OCI-M1 (cell line): ENCODE data around the gene COQ10B.

Source experiments
- DNase-seq: peaks from one replicate; lab custom pipeline; 2025; lab: John Stamatoyannopoulos, UW

The COQ10B gene

GRCh38 chr2:197453123-197453913, at the start of gene COQ10B:
COQ10B (plus strand) TSS chr2:197453552; CDS start chr2:197453561, 9 bp downstream.
- DNase-seq: peak; percentile 99

DNA sequence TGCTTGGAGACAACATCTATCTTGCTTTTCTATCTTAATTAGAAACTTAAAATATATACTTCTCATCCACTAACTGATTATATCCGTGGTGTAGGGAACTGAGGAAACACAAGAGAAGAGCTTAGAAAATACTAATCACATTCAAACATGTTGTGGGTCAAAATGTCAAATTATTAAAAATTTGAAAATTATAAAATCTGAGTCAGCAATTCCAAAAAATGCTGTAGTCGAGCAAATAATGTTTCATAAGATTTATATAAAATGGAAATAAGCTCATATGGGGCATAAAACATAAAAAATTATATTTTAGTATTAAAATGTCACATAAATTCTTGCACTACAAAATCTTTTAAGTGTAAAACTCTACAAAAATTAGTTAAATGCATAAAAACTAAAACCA, 47.8 kb upstream of the COQ10B start:
- DNase-seq: no peak

DNA sequence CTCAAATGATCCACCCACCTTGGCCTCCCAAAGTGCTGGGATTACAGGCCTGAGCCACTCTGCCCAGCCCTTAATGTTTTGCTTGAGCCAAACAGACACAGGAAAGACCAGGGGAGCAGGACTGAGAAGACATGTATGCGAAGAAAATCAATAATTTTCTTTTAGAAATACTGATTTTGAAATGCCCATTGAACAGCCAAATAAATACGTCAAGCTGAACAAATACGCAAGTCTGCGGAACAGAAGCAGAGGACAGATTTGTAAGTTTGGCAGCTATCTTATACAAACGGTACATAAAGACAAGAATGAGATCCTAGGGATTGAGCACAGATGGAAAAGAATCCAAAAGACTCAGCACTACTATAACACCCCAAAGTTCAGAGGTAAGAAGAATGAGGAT, 39.3 kb upstream of the COQ10B start:
- no peak for DNase-seq

DNA sequence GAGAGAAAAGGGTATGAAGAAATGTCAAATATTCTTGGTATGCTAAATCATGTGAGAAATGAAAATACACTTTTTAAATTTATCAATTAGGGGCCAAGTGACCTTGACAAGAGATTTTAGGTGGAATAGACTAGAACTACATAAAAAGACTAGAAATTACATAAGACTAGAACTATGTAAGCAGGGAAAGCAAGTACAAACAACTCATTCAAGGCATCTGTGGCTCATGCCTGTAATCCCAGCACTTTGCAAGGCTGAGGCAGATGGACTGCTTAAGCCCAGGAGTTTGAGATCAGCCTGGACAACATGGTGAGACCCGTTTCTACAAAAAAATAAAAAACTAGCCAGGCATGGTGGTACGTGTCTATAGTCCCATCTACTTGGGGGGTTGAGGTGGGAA, 38.8 kb upstream of the COQ10B start:
- no peak for DNase-seq

DNA sequence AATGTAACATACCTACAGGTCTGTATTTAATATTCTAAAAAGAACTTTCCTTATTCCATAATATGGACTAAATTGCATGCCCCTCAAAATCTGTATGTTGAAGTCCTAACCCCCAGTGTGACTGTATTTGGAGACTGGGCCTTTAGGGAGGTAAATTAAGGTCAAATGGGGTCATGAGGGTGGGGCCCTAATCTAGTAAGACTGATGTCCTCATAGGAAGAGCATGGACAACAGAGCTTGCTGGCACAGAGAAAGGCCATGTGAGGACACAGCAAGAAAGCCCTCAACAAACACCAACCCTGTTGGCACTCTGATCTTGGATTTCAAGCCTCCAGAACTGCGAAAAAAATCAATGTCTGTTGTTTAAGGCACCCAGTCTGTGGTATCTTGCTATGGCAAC, 37.1 kb upstream of the COQ10B start:
- DNase-seq: no peak

DNA sequence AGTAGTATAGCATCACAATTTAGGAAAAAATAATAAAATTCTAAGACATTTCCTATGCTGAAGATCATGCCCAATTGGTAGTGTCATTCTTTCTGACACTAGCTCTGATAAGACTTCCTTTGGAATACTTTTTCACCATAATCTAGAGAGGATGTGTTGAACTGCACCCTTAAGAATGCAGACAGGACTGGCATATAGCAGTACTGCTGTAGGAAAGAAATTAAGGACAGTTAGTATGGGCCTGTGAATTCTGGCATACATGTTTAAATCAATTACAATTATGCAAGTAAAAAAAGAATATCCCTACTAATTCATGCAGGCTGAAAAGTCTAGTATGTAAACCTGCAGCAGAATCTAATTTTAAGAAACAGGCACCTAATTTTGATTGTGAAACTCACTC, 33.9 kb upstream of the COQ10B start:
- no peak for DNase-seq

DNA sequence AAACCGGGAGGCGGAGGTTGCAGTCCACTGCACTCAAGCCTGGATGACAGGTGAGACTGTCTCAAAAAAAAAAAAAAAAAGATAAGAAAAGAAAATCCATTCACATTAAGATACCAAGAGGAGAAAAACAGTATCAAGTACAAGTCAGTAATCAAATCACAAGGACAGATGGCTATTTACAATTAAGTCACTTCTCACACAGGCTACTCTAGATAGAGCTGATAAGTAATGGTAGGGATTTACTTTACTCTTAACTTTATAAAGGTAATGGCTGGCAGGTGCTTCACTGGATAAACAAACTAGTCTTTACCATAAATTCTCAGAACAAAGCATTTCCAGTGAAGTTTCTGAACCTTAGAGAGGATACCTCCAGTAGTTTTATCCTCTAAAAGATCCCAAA, 30.0 kb upstream of the COQ10B start:
- DNase-seq: no peak

GRCh38 chr2:197425550-197425949, 27.8 kb upstream of the COQ10B start:
- no peak for DNase-seq

DNA sequence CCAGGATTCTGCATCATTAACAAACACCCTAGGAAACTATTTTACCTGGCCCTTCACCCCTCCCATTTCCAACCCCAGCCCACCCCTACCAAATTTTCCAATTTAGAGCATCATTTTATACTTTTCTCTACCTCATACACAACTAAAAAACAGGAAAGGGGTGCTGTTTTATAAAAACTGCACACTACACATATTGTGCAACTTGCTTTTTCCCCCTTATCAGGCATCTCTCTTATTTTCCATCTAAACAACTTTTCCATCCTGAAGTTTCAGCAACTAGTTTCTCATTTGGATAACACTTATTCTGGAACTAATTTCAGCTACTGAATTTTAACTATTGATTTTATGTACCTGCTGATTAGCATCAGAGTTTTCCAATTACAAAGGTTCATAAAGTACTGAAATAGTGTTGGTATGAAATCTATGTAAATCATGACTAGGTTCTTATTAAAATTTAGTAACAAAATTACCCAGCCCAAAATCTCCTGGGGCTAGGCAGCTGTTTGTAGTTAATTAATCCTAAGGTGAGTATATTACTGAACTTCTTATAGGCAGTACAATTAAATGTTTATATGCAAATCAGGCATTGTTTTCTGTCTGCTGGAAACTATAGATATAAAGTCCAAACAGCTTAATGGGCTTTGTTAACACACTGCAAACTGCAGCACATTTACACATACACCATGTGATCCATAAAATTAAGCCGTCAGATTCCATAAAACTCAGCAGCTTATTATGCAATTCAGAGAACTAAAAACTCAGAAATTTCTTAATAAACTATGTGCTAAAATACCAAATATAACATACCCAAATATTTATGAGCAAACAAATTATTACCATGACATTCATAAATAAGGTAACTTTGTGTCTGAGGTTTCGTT, 26.4 kb upstream of the COQ10B start:
- peak; percentile 18 for DNase-seq

GRCh38 chr2:197427986-197428385, 25.4 kb upstream of the COQ10B start:
- DNase-seq: no peak

- DNase-seq: no peak
Observed at GRCh38 chr2:197431858-197432257, 21.5 kb upstream of the COQ10B start.

- peak; percentile 18 for DNase-seq
Observed at GRCh38 chr2:197432527-197432926, 20.8 kb upstream of the COQ10B start.

- peak; percentile 49 for DNase-seq
Observed at GRCh38 chr2:197433780-197434438, 19.4 kb upstream of the COQ10B start.

DNA sequence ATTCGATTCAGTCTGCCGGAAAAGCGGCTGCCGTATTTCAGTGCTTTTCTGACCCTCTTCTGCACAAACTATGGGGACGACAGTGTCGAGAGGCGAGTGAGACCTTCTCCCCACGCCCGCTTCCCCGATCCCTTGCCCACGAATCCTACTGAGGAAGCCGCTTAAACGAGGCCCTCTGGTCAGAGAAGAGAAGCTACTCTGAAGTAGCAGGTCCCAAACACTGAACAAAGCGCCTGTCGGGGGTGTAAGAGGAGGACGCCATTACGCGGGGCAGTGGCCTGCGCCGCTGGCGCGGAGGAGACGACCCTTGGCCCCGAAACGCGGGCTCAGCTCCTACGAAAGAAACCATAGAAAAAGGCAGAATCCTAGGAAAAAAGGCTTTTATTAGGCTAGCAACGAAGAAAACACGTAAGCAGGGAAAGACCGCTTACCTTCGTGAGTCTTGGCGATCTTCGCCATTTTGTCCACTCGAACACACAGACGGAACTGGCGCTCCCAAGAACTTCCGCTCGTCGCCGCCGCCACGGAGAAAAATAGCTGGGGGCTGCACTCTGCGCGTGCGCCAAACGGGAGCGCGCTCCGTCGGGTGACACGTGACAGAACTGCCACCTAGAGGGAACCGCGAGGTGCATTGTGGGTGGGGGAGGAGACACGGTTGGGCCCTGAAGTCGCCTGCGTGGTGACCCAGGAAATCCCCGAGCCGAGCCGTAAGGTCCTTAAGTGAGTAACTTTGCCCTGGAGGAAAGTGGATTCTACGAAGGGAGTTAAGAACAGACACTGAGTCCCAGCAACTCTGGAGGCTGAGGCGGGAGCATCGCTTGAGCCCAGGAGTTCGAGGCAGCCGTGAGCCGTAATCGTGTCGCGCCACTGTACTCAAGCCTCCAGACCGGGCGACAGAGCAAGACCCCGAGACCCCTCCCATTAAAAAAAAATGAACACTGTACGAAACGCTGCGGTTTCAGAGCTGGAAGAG, 18.5 kb upstream of the COQ10B start, which contains the start of gene SF3B1:
SF3B1 (minus strand) TSS at position 488 of the 973 bp plus-strand sequence; CDS start at position 459, 29 bp downstream.
- DNase-seq: peak; percentile 99

- DNase-seq: peak; percentile 62
Observed at GRCh38 chr2:197435598-197436420, 17.5 kb upstream of the COQ10B start.

DNA sequence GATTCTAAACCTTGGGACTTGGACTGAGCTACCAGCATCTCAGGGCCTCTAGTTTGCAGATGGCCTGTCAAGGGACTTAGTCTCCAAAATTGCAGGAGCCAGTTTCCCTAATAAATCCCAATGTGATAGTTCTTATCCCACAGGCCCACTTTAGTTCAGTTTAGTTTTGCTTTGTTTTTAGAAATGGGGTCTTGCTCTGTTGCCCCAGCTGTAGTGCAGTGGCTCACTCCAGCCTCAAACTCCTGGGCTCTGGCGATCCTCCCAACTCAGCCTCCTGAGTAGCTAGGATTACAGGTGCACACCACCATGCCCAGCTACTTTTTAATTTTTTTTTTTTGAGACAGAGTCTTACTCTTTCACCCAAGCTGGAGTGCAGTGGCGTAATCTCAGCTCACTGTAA, 16.0 kb upstream of the COQ10B start:
- DNase-seq: no peak

GRCh38 chr2:197442857-197443256, 10.5 kb upstream of the COQ10B start:
- no peak for DNase-seq

DNA sequence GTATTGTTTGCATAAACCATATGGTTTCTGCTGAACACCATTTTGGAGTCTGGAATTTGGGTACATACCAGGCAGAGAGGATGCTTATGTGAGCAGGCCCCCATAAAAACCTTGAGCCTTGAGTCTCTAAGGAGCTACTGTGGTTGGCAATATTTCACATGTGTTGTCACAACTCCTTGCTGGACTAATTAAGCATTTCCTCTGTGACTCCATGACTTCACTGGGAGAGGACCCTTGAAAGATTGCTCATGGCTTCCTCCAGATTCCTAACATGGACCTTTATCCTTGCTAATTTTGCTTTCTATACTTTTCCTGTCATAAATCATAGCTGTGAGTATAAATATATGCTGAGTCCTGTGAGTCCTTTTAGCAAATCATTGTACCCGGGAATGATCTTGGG, 7.6 kb upstream of the COQ10B start:
- no peak for DNase-seq

DNA sequence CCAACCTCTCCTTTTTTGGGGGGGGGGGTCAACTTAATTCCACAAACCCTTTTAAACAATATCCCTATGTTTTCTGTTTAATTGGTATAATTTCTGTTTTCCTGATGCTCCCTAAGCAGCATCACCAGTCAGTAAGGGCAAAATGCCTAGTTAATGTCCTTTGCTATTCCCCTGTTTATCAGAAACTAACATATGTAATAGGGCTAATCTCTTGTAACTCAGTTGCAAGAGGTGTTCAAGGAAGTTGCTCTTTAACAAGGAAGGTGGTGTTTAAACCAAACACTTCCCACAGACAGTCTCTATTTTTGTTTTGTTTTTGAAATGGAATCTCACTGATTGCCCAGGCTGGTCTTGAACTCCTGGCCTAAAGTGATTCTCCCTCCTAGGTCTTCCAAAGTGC, 6.5 kb upstream of the COQ10B start:
- DNase-seq: no peak

GRCh38 chr2:197450465-197450864, 2.9 kb upstream of the COQ10B start:
- DNase-seq: no peak
